OCI-LY7 (cell line): ENCODE measurements around the gene CYP8B1. TPM values are rescaled to one million over a fixed set of nuclear protein-coding genes. Genes with fewer than 3 reads are reported as not detected.

ENCODE experiments used
- BruUV-seq: library from RNA; stranded (reverse); fragments of 400-500 nt; replicated peaks from 2 replicates; lab custom pipeline; 2021; lab: Mats Ljungman, UMichigan
- CTCF ChIA-PET: fragments of 300-600 bp; sonication (Branson Sonifier 250); formaldehyde crosslinking; loops from one replicate; lab custom pipeline; 2022; ENCODE audit warnings: antibody characterized with exemption; ENCODE audit not compliant: unreplicated experiment; lab: Charles Lee
- POLR2A ChIA-PET: fragments of 300-600 bp; sonication (Branson Sonifier 250); formaldehyde crosslinking; loops from one replicate; lab custom pipeline; 2022; ENCODE audit warnings: antibody characterized with exemption; lab: Charles Lee
- DNase-seq: peaks from one replicate; pipeline ENCODE4 v3.0.0-alpha.2; 2015; ENCODE audit warnings: low spot score
- H2AFZ ChIP-seq: fragments of 200-600 bp; sonication (generic), shearing (Covaris generic); 2 replicates; pipeline ENCODE4 v1.6.1; 2014; ENCODE audit warnings: mild to moderate bottlenecking, antibody characterized with exemption, low read length, moderate library complexity
- H3K27ac ChIP-seq: fragments of 200-600 bp; sonication (generic); 2 replicates; pipeline ENCODE4 v1.5.1; 2014; ENCODE audit warnings: mixed run types, low read depth, mild to moderate bottlenecking, moderate library complexity, low read length, inconsistent platforms; ENCODE audit not compliant: poor library complexity, severe bottlenecking
- H3K36me3 ChIP-seq: fragments of 200-600 bp; sonication (generic); 2 replicates; pipeline ENCODE4 v1.6.1; 2014; ENCODE audit warnings: mild to moderate bottlenecking, antibody characterized with exemption, low read length, moderate library complexity, mixed read lengths; ENCODE audit not compliant: insufficient read depth
- H3K4me1 ChIP-seq: fragments of 200-600 bp; sonication (generic); 2 replicates; pipeline ENCODE4 v1.5.1; 2014; ENCODE audit warnings: mild to moderate bottlenecking, low read length; ENCODE audit not compliant: insufficient read depth, poor library complexity, severe bottlenecking
- H3K4me2 ChIP-seq: fragments of 200-600 bp; sonication (generic); 2 replicates; pipeline ENCODE4 v1.6.1; 2014; ENCODE audit warnings: mild to moderate bottlenecking, low read length
- H3K4me3 ChIP-seq: fragments of 200-600 bp; sonication (generic); 2 replicates; pipeline ENCODE4 v1.5.1; 2014; ENCODE audit warnings: mild to moderate bottlenecking, low read depth, low read length; ENCODE audit not compliant: poor library complexity, severe bottlenecking
- H3K79me2 ChIP-seq: fragments of 200-600 bp; sonication (generic); 2 replicates; pipeline ENCODE4 v1.6.1; 2016; ENCODE audit warnings: low read depth, mild to moderate bottlenecking, low read length, moderate library complexity, mixed read lengths; ENCODE audit not compliant: insufficient read depth
- H3K9me2 ChIP-seq: fragments of 200-600 bp; sonication (generic); 2 replicates; pipeline ENCODE4 v1.6.1; 2016; ENCODE audit warnings: mild to moderate bottlenecking, low read length, mixed read lengths; ENCODE audit not compliant: insufficient read depth
- H3K9me3 ChIP-seq: fragments of 200-600 bp; sonication (generic); 2 replicates; pipeline ENCODE4 v1.6.1; 2014; ENCODE audit warnings: mild to moderate bottlenecking, mixed run types, low read length, mixed read lengths
- H4K20me1 ChIP-seq: fragments of 200-600 bp; sonication (generic); 2 replicates; pipeline ENCODE4 v1.6.1; 2014; ENCODE audit warnings: mild to moderate bottlenecking, antibody characterized with exemption, low read length, moderate library complexity, mixed read lengths; ENCODE audit not compliant: insufficient read depth
- CTCF ChIP-seq: fragments of 200-600 bp; sonication (generic); conservative IDR thresholded peaks from 2 replicates; pipeline ENCODE4 v1.5.1; 2014; ENCODE audit warnings: mild to moderate bottlenecking, antibody characterized with exemption, low read length, moderate library complexity, mixed read lengths
- EZH2phosphoT487 ChIP-seq: fragments of 200-600 bp; sonication (generic); IDR thresholded peaks from 2 replicates; pipeline ENCODE4 v1.6.1; 2018; ENCODE audit warnings: low read depth, borderline replicate concordance, mild to moderate bottlenecking, mixed run types, antibody characterized with exemption, low read length, moderate library complexity, mixed read lengths
- intact Hi-C: fragments of 100-400 bp; cut with micrococcal nuclease; formaldehyde crosslinking; loops from one replicate; pipeline ENCODE4 v1.10.0; 2022; ENCODE audit not compliant: unreplicated experiment
- total RNA-seq, 2 experiments: library from RNA; depleted of rRNA in 1 of 2; stranded (reverse); fragments of >200 nt in 1 of 2; shearing (Covaris generic) in 1 of 2; gene quantifications; 2 replicates each; pipeline ENCODE4 v1.2.3, GENCODE V29; 2014 to 2022

The CYP8B1 gene
- total RNA-seq, 2 experiments from 2014 or later, result not detected

- no peak overlapping the region for H3K4me2 ChIP-seq
- TF ChIP-seq EZH2phosphoT487 (no peak), CTCF (no peak)
- BruUV-seq, result no TSS peak
- no peaks in the 10 kb centered on the region for H3K9me3 ChIP-seq
- no peaks in the 10 kb centered on the region for H3K36me3 ChIP-seq
- H3K9me2 ChIP-seq, result no peaks in the 10 kb centered on the region
- H3K4me1 ChIP-seq, result no peaks in the 10 kb centered on the region
- no peak overlapping the region for H3K4me3 ChIP-seq
- no peak overlapping the region for H3K27ac ChIP-seq
- intact Hi-C loops, result no loop called here
- H4K20me1 ChIP-seq, result no peaks in the 10 kb centered on the region
- ChIA-PET CTCF (no interaction called here), POLR2A (no interaction called here)
- H3K79me2 ChIP-seq, result no peaks in the 10 kb centered on the region
- no peak for DNase-seq
- H2AFZ ChIP-seq, result no peak overlapping the region
These were observed 16.5 kb upstream of the CYP8B1 start for GRCh38 chr3:42892169-42892568.

GRCh38 chr3:42891042-42891441 lies 15.4 kb upstream of the CYP8B1 start:
- Histone ChIP-seq H3K4me3 (no peak overlapping the region), H3K4me1 (no peaks in the 10 kb centered on the region), H3K36me3 (no peaks in the 10 kb centered on the region), H3K27ac (no peak overlapping the region), H3K9me3 (no peaks in the 10 kb centered on the region), H3K79me2 (no peaks in the 10 kb centered on the region), H2AFZ (no peak overlapping the region), H4K20me1 (no peaks in the 10 kb centered on the region), H3K4me2 (no peak overlapping the region), H3K9me2 (no peaks in the 10 kb centered on the region)
- ChIA-PET CTCF (no interaction called here), POLR2A (no interaction called here)
- no TSS peak for BruUV-seq
- intact Hi-C loops, result no loop called here
- no peak for TF ChIP-seq EZH2phosphoT487
- no peak for TF ChIP-seq CTCF
- no peak for DNase-seq

- H4K20me1 ChIP-seq, result no peaks in the 10 kb centered on the region
- DNase-seq, result no peak
- no peaks in the 10 kb centered on the region for H3K9me2 ChIP-seq
- H3K4me2 ChIP-seq, result no peak overlapping the region
- ChIA-PET CTCF (no interaction called here), POLR2A (no interaction called here)
- no peak overlapping the region for H3K27ac ChIP-seq
- H3K36me3 ChIP-seq, result no peaks in the 10 kb centered on the region
- no TSS peak for BruUV-seq
- no peaks in the 10 kb centered on the region for H3K4me1 ChIP-seq
- H3K4me3 ChIP-seq, result no peak overlapping the region
- intact Hi-C loops, result no loop called here
- no peak for TF ChIP-seq CTCF
- TF ChIP-seq EZH2phosphoT487, result no peak
- H2AFZ ChIP-seq, result no peak overlapping the region
- no peaks in the 10 kb centered on the region for H3K79me2 ChIP-seq
- H3K9me3 ChIP-seq, result no peaks in the 10 kb centered on the region
These were observed 11.4 kb upstream of the CYP8B1 start for GRCh38 chr3:42887084-42887483.
